Measurements from ENCODE around the gene KDM4B.

KDM4B gene

DNA sequence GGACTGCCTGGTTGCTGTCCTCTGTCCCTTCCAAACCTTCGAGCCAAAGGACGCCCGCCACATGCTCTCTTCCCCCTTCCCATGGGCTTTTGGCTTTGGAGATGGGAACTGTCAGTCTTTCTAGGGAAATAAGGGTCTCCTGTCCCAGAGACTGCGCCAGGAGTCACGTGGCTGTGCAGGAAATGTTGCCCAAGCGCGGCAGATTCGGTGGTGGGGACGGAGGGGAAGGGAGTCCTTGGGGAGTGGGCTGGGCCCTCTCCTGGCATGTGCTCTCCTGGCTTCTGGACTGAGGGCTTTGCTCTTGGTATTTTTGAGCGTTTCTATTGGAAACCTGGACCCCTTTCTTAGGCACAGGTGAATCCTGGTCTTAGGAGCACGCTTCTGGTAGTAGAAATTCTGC is 103.2 kb downstream of the KDM4B start:
- TF ChIP-seq POLR2A (IDR thresholded peaks at IDR 0.05; ENCODE audit: low read length) (no peak), GATA1 (IDR thresholded peaks at IDR 0.05; ENCODE audit: low read depth, low read length) (no peak)
- DNase-seq: no peak

DNA sequence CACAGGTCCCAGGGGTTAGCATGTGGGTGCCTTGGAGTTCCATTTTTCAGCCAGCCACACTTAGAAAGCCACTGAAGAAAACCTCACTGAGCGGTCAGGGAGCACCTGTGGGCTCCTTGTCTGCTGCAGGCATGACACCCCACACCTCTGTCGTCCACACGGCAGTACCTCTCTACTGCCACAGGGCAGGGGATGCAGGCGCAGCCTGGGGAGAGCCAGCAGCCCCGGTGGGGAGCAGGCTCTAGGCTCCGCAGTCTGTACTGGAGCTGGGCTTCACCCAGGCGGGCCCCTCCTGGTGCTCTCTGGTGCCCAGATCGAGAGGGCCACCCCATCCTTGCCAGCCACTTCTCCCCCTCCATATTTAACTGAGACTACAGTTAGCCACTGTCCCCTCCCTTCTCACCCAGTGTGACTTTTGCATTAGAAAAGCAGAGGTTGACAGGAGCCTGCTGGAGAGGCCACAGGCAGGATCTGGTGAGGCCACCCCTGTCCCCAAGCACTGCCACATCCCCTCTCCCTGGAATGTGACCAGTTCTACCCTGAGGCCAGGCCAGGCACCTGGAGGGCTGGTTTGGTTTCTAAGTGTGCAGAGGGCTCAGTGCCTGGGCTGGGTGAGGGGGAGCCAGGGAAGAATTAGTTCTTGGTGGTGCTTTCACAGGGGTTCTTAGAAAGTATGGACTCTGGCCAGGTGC is 104.4 kb downstream of the KDM4B start:
- no peak for DNase-seq
- no peak for TF ChIP-seq POLR2A (IDR thresholded peaks at IDR 0.05; ENCODE audit: low read length)
- TF ChIP-seq GATA1 (IDR thresholded peaks at IDR 0.05; ENCODE audit: low read depth, low read length): no peak

DNA sequence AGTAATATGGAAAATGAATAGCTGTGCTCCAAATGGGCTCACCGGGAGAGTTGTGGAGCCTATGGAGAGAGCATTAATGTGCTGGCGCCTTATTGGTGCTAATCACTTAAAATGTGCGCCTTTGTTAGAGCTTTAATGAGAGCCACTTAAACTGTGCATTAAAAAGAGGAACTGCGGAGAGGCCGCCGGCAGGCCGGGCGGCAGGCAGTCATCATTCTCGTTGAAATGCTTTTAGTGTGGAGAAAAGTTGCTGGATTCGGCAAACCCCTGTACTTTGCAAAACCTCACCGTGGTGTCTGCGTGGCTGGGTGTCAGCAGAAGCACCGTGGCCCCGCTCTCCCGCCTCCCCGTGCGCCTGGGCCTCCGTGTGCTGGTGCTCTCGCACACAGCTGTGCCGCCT is 105.5 kb downstream of the KDM4B start:
- TF ChIP-seq POLR2A (IDR thresholded peaks at IDR 0.05; ENCODE audit: low read length): no peak
- no peak for TF ChIP-seq GATA1 (IDR thresholded peaks at IDR 0.05; ENCODE audit: low read depth, low read length)
- no peak for DNase-seq

DNA sequence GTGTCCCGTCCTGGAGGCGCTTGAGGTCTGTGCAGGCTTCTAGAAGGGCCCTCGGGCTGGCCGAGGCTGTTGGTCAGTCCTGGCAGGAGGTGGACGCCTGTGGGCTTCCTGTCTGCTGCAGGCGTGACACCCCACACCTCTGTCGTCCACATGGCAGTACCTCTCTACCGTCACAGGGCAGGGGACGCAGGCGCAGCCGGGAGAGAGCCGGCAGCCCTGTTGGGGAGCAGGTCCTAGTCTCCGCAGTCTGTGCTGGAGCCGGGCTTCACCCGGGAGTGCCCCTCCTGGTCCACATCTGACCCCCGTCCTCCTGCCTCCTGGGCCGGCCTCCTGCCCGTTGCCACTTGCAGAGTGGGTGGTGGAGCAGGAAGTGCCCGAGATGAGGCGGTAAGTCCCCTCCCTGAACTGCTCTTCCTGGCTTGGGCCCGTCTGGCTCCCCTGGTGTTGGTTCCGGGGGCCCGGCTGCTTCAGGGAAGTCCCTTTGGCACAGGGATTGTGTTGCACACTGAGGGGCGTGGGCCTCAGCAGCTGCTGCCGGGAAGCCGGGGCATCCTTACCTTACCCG is 106.0 kb downstream of the KDM4B start:
- TF ChIP-seq GATA1 (IDR thresholded peaks at IDR 0.05; ENCODE audit: low read depth, low read length) (no peak), POLR2A (IDR thresholded peaks at IDR 0.05; ENCODE audit: low read length) (no peak)
- no peak for DNase-seq

DNA sequence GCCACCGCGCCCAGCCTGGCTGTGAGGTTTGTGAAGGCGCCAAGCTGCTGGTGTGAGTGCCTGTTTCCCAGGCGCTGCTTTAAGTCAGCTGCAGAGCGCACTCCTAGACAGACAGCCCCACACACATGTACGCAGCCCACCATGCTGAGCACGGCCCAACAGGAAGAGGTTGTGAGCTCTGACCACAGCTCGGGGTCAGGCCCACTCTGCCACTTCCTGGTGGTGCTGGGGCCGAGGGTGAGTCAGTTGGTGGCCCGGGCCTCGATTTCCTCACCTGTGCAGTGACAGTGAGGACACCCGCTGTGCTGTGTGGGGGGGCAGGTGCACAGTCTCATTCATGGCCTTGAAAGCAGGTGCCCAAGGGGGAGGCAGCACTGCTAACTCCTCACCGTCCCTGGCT is 106.7 kb downstream of the KDM4B start:
- TF ChIP-seq POLR2A (IDR thresholded peaks at IDR 0.05; ENCODE audit: low read length): no peak
- DNase-seq: no peak

DNA sequence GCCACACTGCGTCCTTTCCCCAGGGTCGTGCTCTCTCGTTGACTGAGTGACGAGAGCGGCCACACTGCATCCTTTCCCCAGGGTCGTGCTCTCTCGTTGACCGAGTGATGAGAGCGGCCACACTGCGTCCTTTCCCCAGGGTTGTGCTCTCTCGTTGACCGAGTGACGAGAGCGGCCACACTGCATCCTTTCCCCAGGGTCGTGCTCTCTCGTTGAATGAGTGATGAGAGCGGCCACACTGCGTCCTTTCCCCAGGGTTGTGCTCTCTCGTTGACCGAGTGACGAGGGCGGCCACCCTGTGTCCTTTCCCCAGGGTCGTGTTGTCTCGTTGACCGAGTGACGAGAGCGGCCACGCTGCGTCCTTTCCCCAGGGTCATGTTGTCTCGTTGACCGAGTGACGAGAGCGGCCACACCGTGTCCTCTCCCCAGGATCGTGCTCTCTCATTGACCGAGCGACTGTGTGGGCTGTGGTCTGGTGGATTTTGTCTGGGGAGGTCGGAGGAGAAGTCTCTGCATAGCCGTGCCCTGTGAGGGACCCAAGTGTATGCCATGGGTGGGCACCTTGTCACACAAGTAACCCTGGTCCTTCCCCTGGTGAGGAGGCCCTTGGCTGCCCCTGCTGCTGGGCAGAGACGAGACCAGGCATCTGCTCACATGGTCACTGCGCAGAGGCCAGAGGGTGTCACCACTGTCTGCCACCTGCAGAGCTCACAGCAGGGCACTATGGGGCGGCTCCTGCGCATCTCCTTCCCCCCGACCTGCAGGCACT is 107.7 kb downstream of the KDM4B start:
- no peak for DNase-seq
- TF ChIP-seq GATA1 (IDR thresholded peaks at IDR 0.05; ENCODE audit: low read depth, low read length): no peak
- no peak for TF ChIP-seq POLR2A (IDR thresholded peaks at IDR 0.05; ENCODE audit: low read length)

DNA sequence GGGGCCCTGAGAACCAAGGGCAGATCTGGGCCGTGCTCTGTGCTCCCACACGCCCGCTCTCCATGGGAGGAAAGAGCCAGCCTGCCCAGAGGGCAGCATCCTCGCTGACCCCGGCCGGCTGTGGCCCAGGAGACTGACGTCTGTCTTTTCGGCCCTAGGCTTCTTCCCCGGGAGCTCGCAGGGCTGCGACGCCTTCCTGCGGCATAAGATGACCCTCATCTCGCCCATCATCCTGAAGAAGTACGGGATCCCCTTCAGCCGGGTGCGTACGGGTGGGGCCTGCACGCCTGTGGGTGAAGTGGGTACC is 108.2 kb downstream of the KDM4B start:
- no peak for DNase-seq
- TF ChIP-seq GATA1 (IDR thresholded peaks at IDR 0.05; ENCODE audit: low read depth, low read length) (no peak), POLR2A (IDR thresholded peaks at IDR 0.05; ENCODE audit: low read length) (no peak)

DNA sequence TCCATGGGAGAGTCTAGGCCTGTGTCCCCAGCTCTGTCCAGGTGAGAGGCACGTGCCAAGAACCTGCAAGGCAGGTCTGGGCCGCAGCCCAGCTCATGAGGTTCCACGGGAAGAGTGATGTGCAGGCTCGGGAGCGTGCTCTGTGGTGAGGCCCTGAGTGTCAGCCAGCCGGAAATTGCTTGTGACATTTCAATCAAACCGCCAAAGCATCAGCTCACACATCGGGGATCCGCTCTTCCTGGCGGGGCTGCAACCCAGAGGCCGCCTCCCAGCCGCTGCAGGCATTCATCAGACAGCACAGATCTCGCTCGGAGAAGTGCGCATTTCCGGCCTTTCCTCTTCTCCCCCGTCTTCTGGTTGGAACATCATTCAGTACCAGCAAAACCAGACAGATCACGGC is 109.3 kb downstream of the KDM4B start:
- no peak for TF ChIP-seq GATA1 (IDR thresholded peaks at IDR 0.05; ENCODE audit: low read depth, low read length)
- TF ChIP-seq POLR2A (IDR thresholded peaks at IDR 0.05; ENCODE audit: low read length): no peak
- no peak for DNase-seq

DNA sequence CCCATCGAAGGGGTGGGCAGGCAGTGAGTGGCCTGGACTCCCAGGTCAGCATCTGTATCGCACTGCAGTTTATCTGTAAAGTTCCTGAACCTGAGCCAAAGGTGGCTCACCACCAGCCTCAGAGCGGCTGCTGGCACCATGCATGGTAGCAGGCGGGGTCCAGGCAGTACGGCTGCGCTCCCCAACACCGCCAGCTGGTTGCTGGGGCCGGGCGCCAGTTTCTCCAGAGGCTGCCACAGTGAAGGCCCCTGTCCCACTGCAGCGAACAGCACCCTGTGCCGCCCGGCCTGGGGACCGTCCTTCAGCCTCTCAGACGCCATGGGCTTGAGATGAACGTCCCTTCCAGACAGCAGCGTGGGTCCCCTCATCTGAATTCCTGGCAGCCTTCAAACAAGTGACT is 109.8 kb downstream of the KDM4B start:
- no peak for DNase-seq
- TF ChIP-seq POLR2A (IDR thresholded peaks at IDR 0.05; ENCODE audit: low read length) (no peak), GATA1 (IDR thresholded peaks at IDR 0.05; ENCODE audit: low read depth, low read length) (no peak)

DNA sequence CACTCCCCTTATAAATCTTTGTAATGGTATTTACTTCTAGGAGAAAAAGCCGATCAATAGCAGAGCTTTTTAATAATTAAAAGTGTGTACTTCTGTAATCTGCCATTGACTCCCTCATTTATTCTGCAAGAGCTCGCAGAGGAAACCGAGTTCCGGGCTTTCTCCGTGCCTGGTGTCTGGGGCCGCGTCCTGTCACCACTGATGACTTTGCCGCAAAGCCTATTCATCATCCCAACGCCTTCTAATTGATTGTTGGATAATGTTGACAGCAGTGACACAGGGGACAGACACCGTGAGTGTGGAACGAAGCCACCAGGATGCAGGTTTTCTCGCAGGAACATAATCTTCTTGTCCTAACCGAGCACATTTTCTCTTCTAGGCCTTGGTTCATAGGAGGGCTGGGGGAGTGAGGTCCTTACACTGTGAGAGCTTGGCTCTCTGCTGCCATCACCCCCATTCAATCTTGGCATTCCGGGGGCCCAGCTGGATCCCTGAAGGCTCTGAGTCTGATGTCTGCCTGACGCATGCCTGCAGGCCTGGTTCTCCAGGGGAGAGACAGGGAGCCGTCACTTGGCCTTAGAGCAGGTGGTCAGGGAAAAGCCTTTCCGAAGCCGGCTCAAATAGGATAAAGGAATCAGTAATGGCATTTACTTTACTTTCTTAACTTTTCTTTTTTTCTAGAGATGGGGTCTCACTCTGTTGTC is 110.3 kb downstream of the KDM4B start:
- no peak for DNase-seq
- TF ChIP-seq GATA1 (IDR thresholded peaks at IDR 0.05; ENCODE audit: low read depth, low read length) (no peak), POLR2A (IDR thresholded peaks at IDR 0.05; ENCODE audit: low read length) (no peak)

DNA sequence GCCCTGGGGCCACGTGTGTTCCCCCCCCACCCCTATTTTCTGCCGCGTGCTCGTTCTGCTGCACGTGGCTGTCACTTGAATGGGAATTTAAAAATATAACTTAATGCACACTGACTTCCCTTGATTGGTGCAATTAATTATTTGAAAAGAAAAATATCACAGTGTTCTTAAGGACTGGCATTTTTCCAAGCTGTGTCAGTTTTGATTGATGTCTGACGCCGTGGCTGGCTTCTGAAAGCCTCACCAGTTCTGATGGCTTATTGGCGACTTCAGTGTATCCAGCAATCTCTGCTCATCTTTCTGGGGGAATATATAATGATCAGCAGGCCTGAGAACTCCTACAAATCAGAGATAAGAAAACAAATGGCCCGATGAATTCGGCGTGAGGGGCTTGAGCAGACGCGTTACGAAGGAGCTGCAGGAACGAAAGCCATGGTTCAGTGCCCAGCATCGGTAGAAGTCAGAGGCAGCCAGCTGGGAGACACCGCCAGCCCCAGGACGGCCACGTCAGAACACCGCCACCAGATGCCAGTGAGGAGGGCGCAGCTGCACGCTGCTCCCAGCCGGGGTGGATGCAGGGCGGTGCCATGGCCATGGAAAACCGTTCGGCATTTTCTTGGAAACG is 111.2 kb downstream of the KDM4B start:
- no peak for TF ChIP-seq GATA1 (IDR thresholded peaks at IDR 0.05; ENCODE audit: low read depth, low read length)
- no peak for TF ChIP-seq POLR2A (IDR thresholded peaks at IDR 0.05; ENCODE audit: low read length)

DNA sequence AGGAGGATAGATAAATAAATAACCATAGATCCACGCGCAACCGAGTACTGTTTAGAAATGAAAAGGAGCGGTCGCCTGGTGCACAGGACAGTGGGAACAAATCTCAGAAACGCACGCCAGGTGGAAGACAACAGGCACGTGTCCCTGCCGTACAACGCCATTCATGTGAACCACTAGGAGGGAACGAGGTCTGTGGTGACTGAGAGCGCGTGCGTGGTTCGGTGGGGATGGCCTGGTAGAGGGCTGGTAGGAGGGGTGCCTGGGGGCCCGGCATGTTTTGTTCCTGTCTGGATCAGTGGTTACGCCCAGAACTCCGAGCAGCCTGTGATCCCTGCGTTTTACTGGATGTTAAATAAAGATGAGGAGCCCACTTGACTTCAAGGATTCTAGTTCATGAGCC is 111.9 kb downstream of the KDM4B start:
- TF ChIP-seq GATA1 (IDR thresholded peaks at IDR 0.05; ENCODE audit: low read depth, low read length): no peak
- no peak for TF ChIP-seq POLR2A (IDR thresholded peaks at IDR 0.05; ENCODE audit: low read length)
- no peak for DNase-seq

More for the DNA sequence above, 111.2 kb downstream of the KDM4B start:
- DNase-seq: no peak

DNA sequence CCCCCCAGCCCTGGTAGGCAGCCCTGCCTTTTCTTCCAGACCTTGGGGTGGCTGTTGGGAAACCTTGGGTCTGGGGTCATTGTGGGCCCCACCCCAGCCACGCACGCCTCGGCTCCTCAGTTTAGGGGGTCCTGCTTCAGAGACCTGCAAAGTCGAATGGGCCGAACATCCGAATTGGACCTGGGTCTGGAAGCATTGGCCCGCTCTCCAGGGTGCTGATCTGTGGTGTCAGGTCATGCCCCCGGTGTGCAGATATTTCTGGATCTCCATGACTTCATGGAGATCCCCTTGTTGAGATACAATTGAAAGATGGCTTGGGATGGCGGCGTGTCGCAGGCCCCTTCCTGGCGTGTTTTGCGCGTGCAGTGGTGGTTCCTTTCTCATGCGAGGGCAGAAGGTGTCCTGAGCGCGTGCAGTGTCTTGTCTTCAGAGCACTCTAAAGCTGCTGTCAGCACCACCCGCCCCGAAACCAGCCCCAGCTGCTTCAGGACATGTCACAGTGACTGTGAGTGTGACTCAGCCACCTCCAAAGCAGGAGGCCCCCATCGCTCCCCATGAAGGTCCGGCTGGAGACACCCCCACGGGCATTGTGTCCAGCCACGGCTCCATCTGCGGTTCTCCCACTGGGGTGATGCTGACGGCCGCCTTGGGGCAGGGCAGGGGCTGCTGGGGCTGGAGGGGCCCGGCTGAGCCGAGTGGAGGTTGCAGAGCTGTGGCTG is 112.7 kb downstream of the KDM4B start:
- no peak for DNase-seq
- TF ChIP-seq GATA1 (IDR thresholded peaks at IDR 0.05; ENCODE audit: low read depth, low read length) (no peak), POLR2A (IDR thresholded peaks at IDR 0.05; ENCODE audit: low read length) (no peak)
